Right ventricle myocardium inferior (tissue), 1 donor: ENCODE results near the gene FBXW4. TPM values are rescaled to one million over a fixed set of nuclear protein-coding genes. Genes with fewer than 3 reads are reported as not detected.
A peak's percentile ranks its signal among the peaks of the same experiment; 100 is the strongest.
"Not testable (repeated sequence)": the region's sequence is repeated elsewhere in the genome, so short reads cannot be mapped to it uniquely, and the experiment has no call there.

Experiments used
- ATAC-seq: fragments of 200-7000 bp; cut with Tn5 transposase; one replicate; pipeline ENCODE4 v1.9.1; 2020; ENCODE audit warnings: mild to moderate bottlenecking, moderate library complexity
- DNase-seq: peaks from one replicate; pipeline ENCODE4 v3.0.0; 2021; ENCODE audit errors: missing footprints
- intact Hi-C: fragments of 100-400 bp; cut with DNase I; formaldehyde crosslinking; loops from one replicate; pipeline ENCODE4 v1.11.0; 2022
- total RNA-seq: library from RNA; stranded (reverse); fragmentation: NEBNext Ultra II Directional; extraction: Animal tissue kit (Norgen Biotek cat#: 25700); gene quantifications from one replicate; pipeline ENCODE4 v1.2.1, GENCODE V29; 2021
- donor health status: DM: no; HTN: yes; CAD: no; lungs with severe emphysema.

FBXW4 gene
- total RNA-seq, 1 donor from 2014 or later = 93.2 TPM

DNA sequence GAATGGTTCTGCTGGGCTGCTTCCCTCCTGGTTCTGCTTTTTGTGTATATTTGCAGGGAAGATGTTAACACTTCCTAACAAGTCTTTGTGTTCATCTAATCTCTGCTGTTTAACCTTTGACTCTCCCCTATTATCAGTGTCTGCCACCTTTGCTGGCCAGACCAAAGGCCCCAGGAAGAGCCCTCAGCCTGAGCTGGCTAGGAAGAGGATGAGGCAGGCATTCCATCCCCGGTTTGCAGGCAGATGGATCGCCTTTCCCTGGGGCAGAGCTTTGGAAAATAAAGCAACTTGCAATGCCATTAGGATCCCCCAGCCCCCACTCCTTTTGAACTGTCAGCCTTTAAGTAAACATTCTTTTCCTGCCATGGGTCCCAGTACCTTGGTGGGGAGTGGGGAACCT, 87.8 kb downstream of the FBXW4 start:
- ATAC-seq (no peak), DNase-seq (no peak)
- intact Hi-C loops = loop anchor here (10.0 kb wide), 1 partner anchor 88 kb away; the partner anchor contains the start of gene FBXW4

DNA sequence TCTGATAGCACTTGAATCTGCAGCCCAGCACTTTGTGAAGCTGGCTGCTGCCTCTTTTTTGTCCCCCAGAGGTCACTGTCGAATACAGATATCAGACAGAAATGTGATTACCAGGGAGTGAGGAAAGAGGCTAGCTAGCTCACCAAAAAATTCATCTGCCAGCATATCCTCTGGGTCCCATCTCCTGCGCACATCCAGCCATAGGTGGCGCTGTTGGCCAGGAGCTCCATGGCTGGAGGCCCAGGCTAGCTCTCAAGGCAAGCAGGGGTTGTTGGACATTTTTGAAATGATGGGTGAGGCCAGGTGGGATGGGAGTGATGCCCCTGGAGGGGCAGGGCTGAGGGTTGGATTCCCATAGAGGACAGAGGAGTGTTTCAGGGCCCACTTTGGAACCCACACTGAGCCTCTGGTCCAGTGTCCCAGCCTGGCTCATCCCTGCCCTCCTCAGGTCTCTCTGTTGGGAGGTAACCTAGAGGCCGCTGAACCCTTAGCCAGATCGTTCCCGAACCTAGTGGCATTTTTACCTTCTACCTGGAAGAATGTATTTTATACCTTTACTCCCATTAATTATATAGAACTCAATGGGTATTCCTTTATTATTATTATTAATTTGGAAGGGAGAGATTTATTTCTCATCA, 92.1 kb downstream of the FBXW4 start:
- intact Hi-C loops = loop anchor here (1.0 to 10.0 kb wide), 2 partner anchors 92 to 177 kb away; partner anchors contain the start of gene FBXW4
- DNase-seq (peak; percentile 82), ATAC-seq (peak; percentile 80)

DNA sequence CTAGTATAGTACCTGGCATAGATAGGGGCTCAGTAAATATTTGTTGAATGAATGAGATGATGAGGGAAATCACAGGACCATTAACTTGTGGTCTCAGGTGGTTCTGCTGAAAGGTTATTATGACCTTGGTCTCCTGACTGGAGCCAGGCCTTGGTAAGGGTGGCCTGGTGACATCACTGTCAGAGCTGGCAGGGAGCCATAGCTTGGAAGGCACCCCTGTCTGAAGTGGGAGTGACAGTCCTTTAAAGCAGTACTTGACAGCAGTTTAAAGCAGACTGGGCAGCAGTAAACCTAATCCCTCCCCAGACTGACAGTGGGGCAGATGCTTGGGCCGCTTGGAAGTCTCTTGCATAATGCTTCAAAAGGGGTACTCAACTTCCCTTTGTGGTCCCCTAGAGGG, 93.4 kb downstream of the FBXW4 start:
- DNase-seq = no peak
- intact Hi-C loops = loop anchor here (10.0 kb wide), 1 partner anchor 93 kb away; the partner anchor contains the start of gene FBXW4
- ATAC-seq = peak; percentile 56

DNA sequence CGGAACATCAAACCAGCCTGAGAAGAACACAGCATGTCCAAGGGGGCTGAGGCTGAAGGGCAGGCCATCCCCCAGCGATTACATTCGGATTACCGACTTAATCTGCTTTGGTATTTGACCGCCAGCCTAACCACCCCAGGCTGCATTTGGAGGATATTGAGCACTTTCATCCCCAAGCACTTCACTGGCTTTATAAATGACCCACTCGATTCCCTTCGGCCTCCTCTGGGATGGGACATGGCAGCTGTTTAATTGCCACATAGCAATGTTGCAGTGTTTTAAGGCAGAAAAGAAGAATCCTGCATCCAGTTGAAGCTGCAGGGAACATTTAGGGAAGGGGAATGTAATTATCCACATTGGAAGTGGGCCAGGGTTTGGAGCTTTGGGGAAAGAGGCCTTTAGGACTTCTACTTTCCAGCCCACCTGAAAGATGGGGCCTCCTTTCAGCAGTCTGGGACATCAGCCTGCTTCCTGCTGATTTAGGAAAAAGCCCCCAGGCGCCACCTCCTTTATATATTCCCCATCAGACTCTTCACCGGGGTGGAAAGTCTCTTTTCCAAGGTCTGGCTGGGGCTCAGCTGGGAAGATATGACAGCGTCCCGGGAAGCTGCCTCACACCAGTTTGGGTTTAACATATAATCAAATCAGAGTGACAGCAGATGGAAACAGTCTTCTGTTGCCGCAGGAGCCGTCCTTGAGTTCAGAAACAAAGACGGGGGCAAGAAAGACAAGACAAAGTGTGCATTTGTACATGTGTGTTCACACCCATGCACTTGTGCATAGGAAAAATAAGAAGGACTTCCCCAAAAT, 97.7 kb downstream of the FBXW4 start:
- intact Hi-C loops = no loop called here
- DNase-seq (no peak), ATAC-seq (no peak)

DNA sequence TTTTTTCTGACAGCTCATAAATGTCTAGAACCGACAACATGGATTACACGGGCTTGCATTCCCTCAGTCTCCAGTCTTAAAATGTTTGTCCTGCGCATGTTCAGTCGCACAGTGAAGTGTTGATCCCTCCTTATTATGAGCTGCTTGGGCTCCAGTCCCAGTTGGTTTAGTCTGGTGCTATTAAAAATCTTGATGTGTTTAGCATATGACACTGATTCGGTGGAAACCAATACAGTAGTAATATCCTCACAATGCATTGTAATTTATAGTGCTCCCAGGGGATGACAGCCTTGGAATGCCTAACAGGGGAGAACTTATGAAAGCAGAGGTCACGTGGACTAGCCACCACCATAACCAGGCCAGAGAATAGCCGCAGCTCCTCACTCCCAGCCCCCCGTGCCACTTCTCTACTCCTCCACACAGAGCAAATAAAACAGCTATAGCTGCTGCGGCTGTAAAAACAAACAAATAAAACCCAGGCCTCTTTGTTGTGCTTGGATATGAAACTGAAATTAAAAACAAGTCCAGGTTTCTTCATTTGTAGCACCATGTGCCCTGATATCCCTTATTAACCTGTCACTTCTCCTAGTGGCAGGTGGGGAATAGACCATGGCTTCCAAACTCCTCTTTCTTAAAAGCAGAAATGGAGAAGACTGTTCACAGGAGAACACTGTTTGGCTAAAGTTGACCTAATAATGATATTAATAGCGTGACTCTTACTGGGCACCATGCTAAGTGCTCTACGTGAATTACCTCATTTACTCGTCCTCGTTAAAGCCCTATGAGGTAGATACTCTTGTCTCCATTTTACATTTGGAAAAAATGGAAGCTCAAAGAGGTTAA, 99.2 kb downstream of the FBXW4 start:
- ATAC-seq (peak; percentile 57), DNase-seq (no peak)
- intact Hi-C loops = no loop called here

DNA sequence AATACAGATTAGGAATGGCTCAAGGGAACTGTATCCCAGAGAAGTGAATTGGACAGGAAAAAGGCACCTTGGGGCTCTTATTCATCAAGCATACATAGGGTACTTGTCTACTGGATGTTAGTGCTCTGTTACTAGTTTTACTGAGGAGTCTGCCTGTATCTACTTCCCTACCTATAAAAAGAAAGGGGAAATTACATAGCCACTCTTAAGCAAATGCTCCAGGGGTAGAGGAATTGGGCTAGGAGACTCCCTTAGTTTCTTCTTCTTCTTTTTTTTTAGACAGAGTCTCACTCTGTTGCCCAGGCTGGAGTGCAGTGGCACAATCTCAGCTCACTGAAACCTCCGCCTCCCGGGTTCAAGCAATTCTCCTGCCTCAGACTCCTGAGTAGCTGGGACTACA, 101.6 kb downstream of the FBXW4 start:
- ATAC-seq, intact Hi-C loops, DNase-seq: not testable (repeated sequence)

DNA sequence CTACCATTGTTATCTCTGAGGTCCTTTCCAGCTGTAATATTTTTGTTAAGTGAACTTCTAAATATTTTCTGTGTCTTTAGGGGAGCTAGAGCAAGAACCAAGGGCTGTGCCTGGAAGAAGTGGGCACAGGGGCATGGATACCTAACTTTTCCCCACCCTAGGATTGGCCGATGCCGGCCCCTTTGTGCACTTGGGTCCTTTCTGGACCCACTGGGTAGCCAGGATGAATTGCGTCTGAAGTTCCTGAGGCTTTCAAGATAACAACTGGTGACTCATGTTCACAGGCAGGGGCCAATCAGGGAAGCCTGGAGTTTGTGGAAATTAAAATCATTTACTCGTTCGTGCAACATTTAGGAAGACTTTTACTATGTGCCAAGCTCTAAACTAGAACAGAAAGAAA, 106.1 kb downstream of the FBXW4 start:
- no peak for ATAC-seq
- intact Hi-C loops = no loop called here
- DNase-seq = no peak

DNA sequence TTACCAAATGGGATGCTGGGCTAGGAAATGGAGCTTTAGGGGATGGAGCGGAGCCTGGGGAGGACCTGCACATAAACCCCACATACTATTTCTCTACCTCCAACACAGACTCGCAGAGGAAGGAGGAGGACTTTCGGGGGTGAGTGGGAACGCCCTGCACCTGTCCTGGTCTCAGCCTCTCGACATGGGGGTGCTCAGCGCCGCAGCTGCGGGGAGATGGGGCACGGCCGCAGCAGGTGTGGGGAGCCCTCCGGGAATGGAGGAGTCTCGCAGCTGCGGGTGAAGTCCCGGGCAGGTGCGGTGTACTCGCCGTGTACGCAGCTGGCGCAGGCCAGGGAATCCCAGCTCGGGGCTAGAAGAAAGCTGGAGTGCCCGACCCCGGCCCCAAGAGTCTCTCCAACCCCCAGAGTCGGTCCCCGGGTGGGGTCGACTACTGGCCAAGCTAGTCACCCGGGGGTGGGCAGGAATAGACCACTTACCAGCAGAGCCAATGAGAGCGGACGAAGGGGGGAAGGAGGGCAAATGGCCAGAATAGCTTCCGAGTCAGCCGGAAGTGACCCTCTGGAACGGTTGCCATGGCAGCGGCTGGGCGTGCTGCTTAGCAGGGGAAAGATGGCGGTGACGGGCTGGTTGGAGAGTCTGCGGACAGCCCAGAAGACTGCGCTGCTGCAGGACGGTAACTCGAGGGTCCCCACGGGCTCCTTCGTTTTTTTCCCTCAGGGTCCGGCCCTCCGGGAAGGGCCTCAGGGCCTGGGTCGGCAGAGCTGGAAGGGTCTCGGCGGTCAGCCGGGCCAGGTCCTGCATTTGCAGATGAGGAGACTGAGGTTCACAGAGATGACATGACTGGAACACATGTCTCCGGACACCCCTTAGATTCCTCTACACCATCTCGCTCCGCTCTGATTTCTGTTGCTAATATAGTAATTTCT, 107.0 kb downstream of the FBXW4 start, which contains the start of the genes DPCD and POLL:
Gene DPCD, plus strand, starts transcription at position 597 of the 929 bp plus-strand sequence. Its CDS starts 16 bp downstream, at position 613.
Gene POLL, minus strand, starts transcription at position 533 of the 929 bp plus-strand sequence. CDS start 897 bp downstream, outside the sequence.
- DNase-seq = peak; percentile 99
- intact Hi-C loops = no loop called here

DNA sequence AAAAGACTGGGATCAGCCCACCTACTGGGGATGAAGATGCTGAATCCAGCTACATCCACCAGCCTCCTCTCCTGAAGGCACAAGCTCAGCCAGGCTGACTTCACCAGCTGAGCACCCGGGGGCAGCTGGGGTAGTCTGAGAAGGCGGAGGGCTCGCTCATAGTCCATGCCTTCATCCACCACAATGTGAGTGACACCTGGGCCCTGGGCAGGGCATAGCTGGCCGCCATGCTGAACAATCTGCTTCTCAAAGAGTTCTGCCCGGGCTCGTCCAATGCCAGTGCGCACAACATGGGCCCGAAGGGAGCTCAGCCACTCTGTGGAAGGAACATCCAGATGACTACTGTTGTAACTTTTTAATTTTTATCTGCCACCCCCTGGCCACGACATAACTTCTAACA, 109.1 kb downstream of the FBXW4 start:
- no peak for ATAC-seq
- intact Hi-C loops = no loop called here
- DNase-seq = peak; percentile 37

More for the DNA sequence above, 107.0 kb downstream of the FBXW4 start, which contains the start of the genes DPCD and POLL:
- peak; percentile 94 for ATAC-seq

DNA sequence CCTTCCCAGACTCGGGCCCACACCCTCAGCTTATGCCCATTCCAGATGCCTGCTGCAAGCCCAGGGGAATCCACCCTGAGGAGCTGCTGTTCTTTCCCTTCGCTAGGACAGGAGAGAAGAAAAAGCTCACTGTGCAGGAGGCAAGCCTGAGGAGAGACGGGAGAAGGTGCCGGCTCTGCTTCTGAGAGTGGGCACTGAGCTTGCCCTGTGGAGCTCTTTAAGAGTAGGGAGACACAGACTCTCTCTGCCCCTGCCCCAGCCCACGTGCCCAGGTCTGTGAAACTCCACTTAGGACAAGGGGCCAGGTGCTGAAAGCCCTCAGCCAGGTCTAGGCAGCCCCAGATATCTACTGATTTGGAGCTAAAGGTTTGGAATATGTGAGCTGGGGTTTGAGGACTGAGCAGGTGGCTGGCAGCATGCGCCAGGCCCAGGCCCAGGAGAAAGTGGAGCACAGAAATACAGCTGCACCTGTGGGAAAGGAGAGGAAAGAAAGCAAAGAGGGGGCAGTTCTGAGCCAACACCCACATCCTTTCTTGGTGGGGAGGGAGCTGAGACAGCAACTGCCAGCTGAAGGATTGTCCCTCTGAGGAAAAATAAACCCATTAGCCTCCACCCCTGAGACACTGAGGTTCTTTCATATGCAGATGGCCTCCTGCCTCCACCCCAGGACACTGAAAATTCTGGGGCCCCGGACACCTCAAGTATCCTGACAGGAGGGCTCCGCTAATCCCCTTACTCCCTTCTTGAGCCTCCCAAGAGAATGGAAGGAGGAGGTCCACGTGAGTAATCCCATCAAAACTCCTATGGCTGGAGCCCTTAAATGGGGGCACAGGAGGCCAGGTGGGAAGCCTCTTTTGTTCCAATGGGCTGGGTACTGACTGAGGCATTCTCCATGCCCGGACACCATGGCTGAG, 114.2 kb downstream of the FBXW4 start:
- ATAC-seq = no peak
- intact Hi-C loops = no loop called here

DNA sequence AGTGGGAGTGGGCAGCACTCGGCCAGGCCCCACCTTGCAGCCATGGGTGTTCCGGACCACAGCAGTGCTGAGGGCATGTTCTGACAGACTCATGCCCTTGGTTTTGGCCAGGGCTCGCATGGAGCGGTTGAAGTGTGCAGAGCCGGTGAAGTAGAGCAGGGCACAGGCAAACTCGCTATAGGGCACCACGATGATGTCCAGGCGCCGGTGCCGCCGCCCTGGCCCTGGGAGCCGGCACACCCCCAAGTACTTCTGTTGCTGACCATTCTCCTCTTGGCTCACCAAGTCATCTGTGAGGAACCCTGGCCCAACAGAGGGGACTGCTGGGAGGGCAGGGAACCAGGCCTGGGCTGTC, 115.5 kb downstream of the FBXW4 start:
- DNase-seq = peak; percentile 50
- ATAC-seq = no peak
- intact Hi-C loops = no loop called here

More for the DNA sequence above, 114.2 kb downstream of the FBXW4 start:
- no peak for DNase-seq

DNA sequence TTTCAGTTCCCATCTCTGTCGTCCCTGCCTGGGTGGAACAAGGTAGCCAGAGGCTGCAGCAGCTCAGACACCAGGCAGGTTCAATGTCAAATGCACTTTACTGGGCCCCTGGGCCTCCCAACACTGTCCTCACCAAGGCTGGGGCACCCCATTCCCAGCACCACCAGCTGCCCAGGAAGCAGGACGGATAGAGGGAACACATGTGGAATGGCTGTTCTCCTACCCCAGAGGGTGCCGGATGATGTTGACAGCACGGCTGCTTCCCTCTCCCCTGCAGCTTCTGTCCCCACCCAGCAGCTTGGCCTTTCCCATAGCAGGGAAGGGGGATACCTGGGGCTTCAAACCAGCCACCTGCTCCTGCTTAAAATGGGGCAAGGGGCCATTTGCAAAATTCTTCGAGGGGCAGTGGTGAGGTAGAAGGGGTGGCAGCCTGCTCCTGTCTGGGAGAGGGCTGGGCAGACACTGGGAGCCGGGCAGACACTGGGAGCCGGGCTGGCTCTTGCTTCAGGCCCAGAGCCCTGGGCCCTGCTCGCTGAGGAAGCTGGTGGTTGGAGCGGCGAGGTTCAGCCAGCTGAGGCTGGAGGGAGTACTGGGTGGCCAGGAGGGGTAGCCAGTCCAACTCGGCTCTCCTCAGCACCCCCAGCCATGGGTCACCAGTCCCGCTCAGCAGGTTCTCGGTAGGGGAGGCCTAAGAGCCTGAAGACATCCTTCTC, 116.0 kb downstream of the FBXW4 start:
- DNase-seq (peak; percentile 27), ATAC-seq (no peak)
- intact Hi-C loops = no loop called here

DNA sequence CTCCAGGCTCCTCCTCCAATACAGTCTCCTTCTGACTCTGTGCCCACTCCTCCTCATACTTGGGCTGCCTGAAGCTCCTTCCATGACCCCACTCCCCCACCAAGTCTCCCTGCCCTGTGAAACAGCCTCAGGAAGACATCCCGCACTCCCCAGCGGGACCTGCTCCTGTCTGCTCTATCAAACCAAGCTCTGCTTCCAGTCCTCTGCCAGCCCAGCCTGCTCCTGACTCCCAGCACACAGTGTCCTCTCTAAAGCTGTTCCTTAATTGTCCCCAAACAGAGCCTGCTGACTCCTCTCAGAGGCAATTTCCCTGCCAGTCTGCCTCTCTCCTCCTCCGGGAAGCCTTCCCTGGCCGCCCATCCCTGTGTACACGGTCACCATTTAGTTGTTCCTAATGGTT, 116.8 kb downstream of the FBXW4 start:
- ATAC-seq = no peak

DNA sequence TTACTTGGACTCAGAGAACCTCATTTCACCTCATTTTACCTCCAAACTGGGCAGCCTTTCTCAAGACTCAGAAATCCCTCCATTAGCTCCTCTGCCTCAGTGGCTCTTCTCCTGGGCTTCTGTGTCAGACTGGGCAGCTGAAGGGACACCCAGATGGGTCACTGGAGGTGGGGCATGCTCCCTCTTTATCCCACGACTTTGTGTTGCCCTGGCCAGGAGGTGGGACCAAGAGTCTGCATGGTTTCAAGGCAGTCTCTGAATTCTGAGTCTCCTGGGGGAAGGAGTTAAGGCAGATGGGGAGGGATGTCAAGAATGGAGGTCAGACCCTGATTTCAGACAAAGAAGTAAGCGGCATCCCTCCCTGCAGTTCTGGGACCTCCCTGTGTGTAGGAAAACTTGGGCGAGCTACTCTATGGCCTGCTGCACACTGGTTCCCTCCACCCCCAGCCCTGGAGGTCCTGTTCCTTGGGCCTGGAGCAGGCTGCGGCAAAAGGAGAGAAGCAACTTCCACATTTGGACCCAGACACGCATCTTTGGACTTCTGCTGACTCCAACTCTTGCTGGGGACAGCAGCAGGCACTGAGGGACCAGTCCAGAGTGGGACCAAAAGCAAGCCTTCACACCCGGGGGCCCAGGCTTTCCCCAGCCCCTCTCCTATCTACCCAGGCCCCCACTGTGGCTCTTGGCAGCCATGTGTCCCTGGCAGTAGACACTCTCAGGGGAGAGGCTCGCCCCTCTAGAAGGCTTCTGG, 117.7 kb downstream of the FBXW4 start:
- DNase-seq (no peak), ATAC-seq (no peak)
- intact Hi-C loops = no loop called here

More for the DNA sequence above, 116.8 kb downstream of the FBXW4 start:
- intact Hi-C loops = no loop called here
- no peak for DNase-seq

DNA sequence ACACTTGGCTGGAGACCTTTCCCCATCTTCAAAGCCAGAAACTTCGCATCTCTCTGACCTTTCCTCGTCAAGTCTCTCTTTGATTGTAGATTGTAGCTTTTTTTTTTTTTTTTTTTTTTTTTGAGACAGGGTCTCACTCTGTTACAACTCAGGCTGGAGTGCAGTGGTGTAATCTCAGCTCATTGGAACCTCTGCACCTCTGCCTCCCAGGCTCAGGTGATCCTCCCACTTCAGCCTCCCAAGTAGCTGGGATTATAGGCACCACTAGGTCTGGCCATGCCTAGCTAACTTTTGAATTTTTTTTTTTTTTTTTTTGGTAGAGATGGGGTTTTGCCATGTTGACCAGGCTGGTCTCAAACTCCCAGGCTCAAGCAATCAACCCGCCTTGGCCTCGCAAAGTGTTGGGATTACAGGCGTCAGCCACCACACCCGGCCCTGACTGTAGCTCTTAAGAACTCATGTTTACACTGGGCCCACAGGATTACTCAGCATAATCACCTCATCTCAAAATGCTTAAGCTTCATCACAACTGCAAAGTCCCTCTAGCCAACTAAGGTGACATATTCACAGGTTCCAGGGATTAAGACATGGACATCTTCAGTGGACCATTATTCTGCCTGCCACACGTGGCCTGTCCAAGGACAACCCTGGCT, 118.6 kb downstream of the FBXW4 start:
- DNase-seq = no peak
- ATAC-seq = no peak
- intact Hi-C loops = no loop called here
